ENCODE data around the gene PSMD13. TPM values are rescaled to one million over a fixed set of nuclear protein-coding genes. Genes with fewer than 3 reads are reported as not detected.

Gene PSMD13
- polyA plus RNA-seq, 1 donor (not counting 4 experiments of a cell fraction or from before 2014, with no cell fraction given) = 184 TPM

- Histone ChIP-seq H3K4me2 (ENCODE audit: control insufficient read depth, extremely low read depth, insufficient read depth, low read depth, low read length) (no peak overlapping the region), H3K4me1 (ENCODE audit: control insufficient read depth, extremely low read depth, insufficient read depth, low read length) (peaks cover 7% of the 10 kb centered on the region), H3K9ac (ENCODE audit: control insufficient read depth, extremely low read depth, insufficient read depth, low read length) (no peak overlapping the region), H3K79me2 (ENCODE audit: control insufficient read depth, insufficient read depth, low read length) (no peaks in the 10 kb centered on the region), H3K36me3 (ENCODE audit: control insufficient read depth in 2 of 2, extremely low read depth in 1 of 2, insufficient read depth in 2 of 2, low read length in 2 of 2) (no peaks in the 10 kb centered on the region), H3K27me3 (ENCODE audit: control insufficient read depth, extremely low read depth, insufficient read depth, low read length) (peaks cover 27% of the 10 kb centered on the region), H4K20me1 (ENCODE audit: control insufficient read depth, extremely low read depth, insufficient read depth, low read length) (no peaks in the 10 kb centered on the region), H3K27ac (ENCODE audit: control insufficient read depth, insufficient read depth, low read length) (no peak overlapping the region), H3K4me3 (ENCODE audit: control insufficient read depth in 2 of 3, extremely low read depth in 1 of 3, insufficient read depth in 2 of 3, low read depth in 1 of 3, low read length in 3 of 3) (no peak overlapping the region), H3K9me3 (ENCODE audit: control insufficient read depth, low read depth, low read length) (no peaks in the 10 kb centered on the region), H2AFZ (ENCODE audit: control insufficient read depth, low read length) (no peak overlapping the region), H3K9me1 (ENCODE audit: control insufficient read depth, extremely low read depth, insufficient read depth, low read length) (no peaks in the 10 kb centered on the region)
- TF ChIP-seq CTCF (optimal IDR thresholded peaks at IDR 0.05 in 1 of 3, IDR thresholded peaks at IDR 0.05 in 1 of 3, conservative IDR thresholded peaks at IDR 0.05 in 1 of 3; ENCODE audit: extremely low read depth in 1 of 3, insufficient read depth in 2 of 3, low read length in 3 of 3) = no peak
- no peak for TF ChIP-seq EZH2 (IDR thresholded peaks at IDR 0.05; ENCODE audit: low read length)
- dilution Hi-C loops (cut with MboI; ENCODE audit: extremely low pct_ligation_motif_present, low sequenced_read_pairs) = no loop called here
- DNase-seq (ENCODE audit: low read depth, low spot score) (no peak), FAIRE-seq (no peak)
Observed at GRCh38 chr11:290621-291231, 54.0 kb downstream of the PSMD13 start.

DNA sequence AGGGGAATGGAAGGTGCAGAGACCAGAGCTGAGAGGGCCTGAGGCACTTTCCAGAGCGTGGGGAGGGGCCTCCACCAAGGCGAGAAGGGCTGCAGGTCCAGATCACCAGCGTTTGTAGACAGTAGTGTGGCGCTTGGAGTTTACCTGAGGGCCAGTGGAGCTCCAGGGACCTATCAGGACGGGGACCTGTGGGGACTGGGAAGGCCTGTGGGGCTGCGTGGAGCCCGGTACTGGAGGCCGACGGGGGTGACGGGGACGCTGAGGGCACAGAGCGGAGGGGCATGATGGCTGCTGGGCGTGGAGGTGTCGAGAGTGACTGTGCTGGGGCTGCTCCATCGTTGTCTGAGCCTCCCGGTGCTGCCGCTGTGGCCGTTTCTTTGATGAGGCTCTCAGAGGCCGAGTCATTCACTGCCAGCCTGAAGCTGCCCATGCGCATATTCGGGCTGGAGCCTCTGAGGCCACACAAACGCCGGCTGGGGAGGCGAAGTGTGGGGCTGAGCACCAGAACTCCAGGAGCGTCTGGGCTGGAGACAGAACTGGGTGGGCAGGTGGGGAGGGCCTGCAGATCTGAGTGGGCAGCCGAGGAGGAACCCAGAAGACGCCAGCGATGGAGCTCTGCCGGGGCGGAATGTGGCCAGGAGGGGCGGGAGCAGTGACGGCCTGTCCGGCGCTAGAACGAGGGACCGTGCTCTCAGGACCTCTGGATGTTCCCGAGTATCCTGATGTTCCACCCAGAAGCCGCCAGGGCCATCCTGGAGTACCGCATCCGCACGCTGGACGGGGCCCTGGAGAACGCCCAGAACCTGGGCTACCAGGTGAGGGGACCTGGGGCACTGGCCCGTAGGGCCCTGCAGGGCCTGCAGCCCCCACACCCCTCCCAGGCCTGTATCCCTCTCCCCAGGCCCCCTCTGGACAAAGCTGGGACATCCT, 54.8 kb downstream of the PSMD13 start:
- Histone ChIP-seq H3K36me3 (ENCODE audit: control insufficient read depth in 2 of 2, extremely low read depth in 1 of 2, insufficient read depth in 2 of 2, low read length in 2 of 2) (no peaks in the 10 kb centered on the region), H3K9ac (ENCODE audit: control insufficient read depth, extremely low read depth, insufficient read depth, low read length) (no peak overlapping the region), H3K9me3 (ENCODE audit: control insufficient read depth, low read depth, low read length) (no peaks in the 10 kb centered on the region), H3K4me2 (ENCODE audit: control insufficient read depth, extremely low read depth, insufficient read depth, low read depth, low read length) (no peak overlapping the region), H3K9me1 (ENCODE audit: control insufficient read depth, extremely low read depth, insufficient read depth, low read length) (no peaks in the 10 kb centered on the region), H3K4me1 (ENCODE audit: control insufficient read depth, extremely low read depth, insufficient read depth, low read length) (peaks cover 7% of the 10 kb centered on the region), H4K20me1 (ENCODE audit: control insufficient read depth, extremely low read depth, insufficient read depth, low read length) (no peaks in the 10 kb centered on the region), H3K27ac (ENCODE audit: control insufficient read depth, insufficient read depth, low read length) (no peak overlapping the region), H3K4me3 (ENCODE audit: control insufficient read depth in 2 of 3, extremely low read depth in 1 of 3, insufficient read depth in 2 of 3, low read depth in 1 of 3, low read length in 3 of 3) (no peak overlapping the region), H2AFZ (ENCODE audit: control insufficient read depth, low read length) (no peak overlapping the region), H3K79me2 (ENCODE audit: control insufficient read depth, insufficient read depth, low read length) (no peaks in the 10 kb centered on the region), H3K27me3 (ENCODE audit: control insufficient read depth, extremely low read depth, insufficient read depth, low read length) (peaks cover 21% of the 10 kb centered on the region)
- TF ChIP-seq EZH2 (IDR thresholded peaks at IDR 0.05; ENCODE audit: low read length) (no peak), CTCF (optimal IDR thresholded peaks at IDR 0.05 in 1 of 3, IDR thresholded peaks at IDR 0.05 in 1 of 3, conservative IDR thresholded peaks at IDR 0.05 in 1 of 3; ENCODE audit: extremely low read depth in 1 of 3, insufficient read depth in 2 of 3, low read length in 3 of 3) (no peak)
- dilution Hi-C loops (cut with MboI; ENCODE audit: extremely low pct_ligation_motif_present, low sequenced_read_pairs) = no loop called here
- FAIRE-seq = no peak
- no peak for DNase-seq (ENCODE audit: low read depth, low spot score)

Measured in keratinocyte (primary cell).